GM19372 (cell line): Measurements from ENCODE around the gene TSSK6.

ENCODE experiments used
- ATAC-seq: cut with Tn5 transposase; IDR thresholded peaks from one replicate; pipeline ENCODE4 v1.9.1; 2021; ENCODE audit warnings: mild to moderate bottlenecking, low read depth, moderate library complexity; ENCODE audit not compliant: unreplicated experiment

The TSSK6 gene

GRCh38 chr19:19466201-19466600 lies 49.1 kb downstream of the TSSK6 start:
- ATAC-seq = no peak

DNA sequence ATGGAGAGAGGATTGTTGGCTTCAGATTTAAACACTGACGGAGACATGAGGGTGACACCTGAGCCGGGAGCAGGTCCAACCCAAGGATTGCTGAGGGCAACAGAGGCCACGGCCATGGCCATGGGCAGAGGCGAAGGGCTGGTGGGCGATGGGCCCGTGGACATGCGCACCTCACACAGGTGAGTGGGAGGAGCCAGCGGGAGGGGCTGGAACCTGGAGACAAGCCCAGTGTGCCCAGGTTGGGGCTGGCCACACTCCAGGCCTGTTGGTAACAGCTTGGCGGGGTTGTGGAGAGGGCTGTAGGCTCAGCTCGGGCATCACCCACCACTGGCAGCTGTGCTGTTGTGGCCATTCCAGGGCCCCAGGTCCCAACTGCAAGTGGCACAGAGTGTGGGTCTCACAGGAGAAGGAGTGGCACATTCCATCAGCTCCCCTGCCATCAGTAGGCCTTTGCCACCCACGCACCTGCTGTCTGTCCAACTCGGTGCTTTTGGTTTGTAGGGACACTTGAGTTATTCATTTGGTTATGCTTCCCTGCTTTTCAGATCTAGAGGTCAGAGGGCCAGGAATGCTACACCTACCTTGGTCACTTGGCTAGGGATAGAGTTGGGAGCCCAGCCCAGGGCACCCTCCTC lies 49.8 kb downstream of the TSSK6 start:
- ATAC-seq = no peak

DNA sequence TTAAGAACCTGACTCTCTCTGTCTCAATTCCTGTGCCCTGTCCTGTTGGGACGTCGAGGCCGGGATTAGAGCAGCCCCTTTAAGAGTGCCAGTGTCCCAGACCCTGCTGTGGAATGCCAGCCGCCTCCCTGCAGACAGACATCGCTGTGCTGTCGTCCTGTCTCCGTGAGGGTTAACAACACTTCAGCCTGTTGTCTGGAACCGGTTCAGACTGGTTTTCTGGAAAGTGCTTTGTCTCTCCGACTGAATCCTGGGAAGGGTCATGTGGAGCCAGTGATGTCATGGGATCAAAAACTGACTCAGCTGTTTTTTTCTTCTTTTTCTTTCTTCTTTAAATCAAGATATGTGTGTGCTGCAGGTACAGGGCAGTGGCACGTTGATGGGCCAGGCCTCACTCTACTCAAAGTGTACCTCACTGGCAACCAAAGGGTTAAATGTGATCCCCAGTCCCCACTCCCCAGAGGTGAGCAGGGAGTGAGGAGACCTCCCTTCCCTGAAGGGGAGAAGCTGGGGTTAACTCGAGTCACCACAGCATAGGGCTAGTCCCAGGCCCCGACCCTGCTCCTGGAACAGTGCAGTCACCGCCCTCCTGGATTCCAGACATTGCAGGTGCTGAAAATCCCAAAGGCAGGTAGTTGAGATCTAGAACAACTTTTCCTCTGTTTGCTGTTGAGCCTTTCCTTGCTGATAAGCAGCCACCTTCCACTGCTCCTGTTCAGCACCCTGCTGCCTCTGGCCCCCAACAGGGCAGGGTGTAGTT lies 50.8 kb downstream of the TSSK6 start:
- no peak for ATAC-seq
